ENCODE data around the gene GSK3B.

Gene GSK3B

GRCh38 chr3:119939077-119939476 lies 155.2 kb downstream of the GSK3B start:
- ChIA-PET CTCF (no interaction called here), POLR2A (no interaction called here)
- TF ChIP-seq, protein P1, sequence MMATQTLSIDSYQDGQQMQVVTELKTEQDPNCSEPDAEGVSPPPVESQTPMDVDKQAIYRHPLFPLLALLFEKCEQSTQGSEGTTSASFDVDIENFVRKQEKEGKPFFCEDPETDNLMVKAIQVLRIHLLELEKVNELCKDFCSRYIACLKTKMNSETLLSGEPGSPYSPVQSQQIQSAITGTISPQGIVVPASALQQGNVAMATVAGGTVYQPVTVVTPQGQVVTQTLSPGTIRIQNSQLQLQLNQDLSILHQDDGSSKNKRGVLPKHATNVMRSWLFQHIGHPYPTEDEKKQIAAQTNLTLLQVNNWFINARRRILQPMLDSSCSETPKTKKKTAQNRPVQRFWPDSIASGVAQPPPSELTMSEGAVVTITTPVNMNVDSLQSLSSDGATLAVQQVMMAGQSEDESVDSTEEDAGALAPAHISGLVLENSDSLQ (IDR thresholded peaks at IDR 0.05) = no peak
- no peak for TF ChIP-seq BHLHE40 (IDR thresholded peaks at IDR 0.05; ENCODE audit: borderline replicate concordance)
- no peak for TF ChIP-seq FOXM1 (IDR thresholded peaks at IDR 0.05; ENCODE audit: borderline replicate concordance)
- no peak for TF ChIP-seq TARDBP (IDR thresholded peaks at IDR 0.05)
- TF ChIP-seq LEF1 (IDR thresholded peaks at IDR 0.05; ENCODE audit: borderline replicate concordance) = no peak
- TF ChIP-seq ELF4 (IDR thresholded peaks at IDR 0.05) = no peak
- no peak for TF ChIP-seq HDGF (IDR thresholded peaks at IDR 0.05; ENCODE audit: borderline replicate concordance)
- no peak for TF ChIP-seq SUZ12 (IDR thresholded peaks at IDR 0.05)
- no peak for TF ChIP-seq ZNF384 (IDR thresholded peaks at IDR 0.05)
- no peak for TF ChIP-seq ARNT (IDR thresholded peaks at IDR 0.05)
- no peak for DNase-seq (ENCODE audit: extremely low spot score)

DNA sequence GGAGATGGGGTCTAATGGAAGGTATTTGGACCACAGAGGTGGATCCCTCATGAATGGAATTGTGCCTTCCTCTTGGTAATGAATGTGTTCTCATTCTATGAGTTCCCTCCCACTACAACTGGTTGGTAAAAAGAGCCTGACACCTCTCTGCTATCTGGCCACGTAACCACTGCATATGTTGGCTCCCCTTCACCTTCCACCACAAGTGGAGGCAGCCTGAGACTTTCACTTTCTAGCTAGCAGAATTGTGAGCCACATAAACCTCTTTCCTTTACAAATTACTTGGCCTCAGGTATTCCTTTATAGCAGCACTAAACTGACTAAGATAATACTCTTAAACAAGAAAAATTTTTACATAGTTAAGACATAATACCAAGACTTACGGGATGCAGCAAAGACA lies 157.0 kb downstream of the GSK3B start:
- no peak for TF ChIP-seq ELF4 (IDR thresholded peaks at IDR 0.05)
- CTCF ChIA-PET = no interaction called here
- POLR2A ChIA-PET = no interaction called here
- no peak for DNase-seq (ENCODE audit: extremely low spot score)

GRCh38 chr3:119934249-119934648 lies 160.0 kb downstream of the GSK3B start:
- TF ChIP-seq FOXK2 (IDR thresholded peaks at IDR 0.05) = no peak
- TF ChIP-seq L3MBTL2 (conservative IDR thresholded peaks at IDR 0.05) = no peak
- TF ChIP-seq SUZ12 (IDR thresholded peaks at IDR 0.05) = no peak
- TF ChIP-seq, protein P1 (IDR thresholded peaks at IDR 0.05) = no peak
- TF ChIP-seq ELF4 (IDR thresholded peaks at IDR 0.05) = no peak
- no peak for TF ChIP-seq BHLHE40 (IDR thresholded peaks at IDR 0.05; ENCODE audit: borderline replicate concordance)
- no peak for TF ChIP-seq LEF1 (IDR thresholded peaks at IDR 0.05; ENCODE audit: borderline replicate concordance)
- TF ChIP-seq ZNF384 (IDR thresholded peaks at IDR 0.05) = no peak
- no peak for TF ChIP-seq TARDBP (IDR thresholded peaks at IDR 0.05)
- no peak for TF ChIP-seq HDGF (IDR thresholded peaks at IDR 0.05; ENCODE audit: borderline replicate concordance)
- no peak for TF ChIP-seq CTBP1 (IDR thresholded peaks at IDR 0.05; ENCODE audit: borderline replicate concordance)
- no peak for TF ChIP-seq FOXA1 (IDR thresholded peaks at IDR 0.05)
- no peak for TF ChIP-seq FOXM1 (IDR thresholded peaks at IDR 0.05; ENCODE audit: borderline replicate concordance)
- TF ChIP-seq NFRKB (IDR thresholded peaks at IDR 0.05) = no peak
- TF ChIP-seq ARNT (IDR thresholded peaks at IDR 0.05) = no peak
- TF ChIP-seq SP1 (IDR thresholded peaks at IDR 0.05) = no peak
- no peak for DNase-seq (ENCODE audit: extremely low spot score)
- ChIA-PET CTCF (no interaction called here), POLR2A (no interaction called here)

GRCh38 chr3:119933207-119933606 lies 161.0 kb downstream of the GSK3B start:
- TF ChIP-seq HDGF (IDR thresholded peaks at IDR 0.05; ENCODE audit: borderline replicate concordance) (no peak), L3MBTL2 (conservative IDR thresholded peaks at IDR 0.05) (no peak), CTBP1 (IDR thresholded peaks at IDR 0.05; ENCODE audit: borderline replicate concordance) (no peak), ARNT (IDR thresholded peaks at IDR 0.05) (no peak), FOXM1 (IDR thresholded peaks at IDR 0.05; ENCODE audit: borderline replicate concordance) (no peak), BHLHE40 (IDR thresholded peaks at IDR 0.05; ENCODE audit: borderline replicate concordance) (no peak)
- ChIA-PET POLR2A (no interaction called here), CTCF (no interaction called here)
- no peak for DNase-seq (ENCODE audit: extremely low spot score)

- DNase-seq (ENCODE audit: extremely low spot score) = no peak
- POLR2A ChIA-PET = no interaction called here
- CTCF ChIA-PET = no interaction called here
- no peak for TF ChIP-seq L3MBTL2 (conservative IDR thresholded peaks at IDR 0.05)
- no peak for TF ChIP-seq NFRKB (IDR thresholded peaks at IDR 0.05)
- TF ChIP-seq LEF1 (IDR thresholded peaks at IDR 0.05; ENCODE audit: borderline replicate concordance) = no peak
- no peak for TF ChIP-seq CTBP1 (IDR thresholded peaks at IDR 0.05; ENCODE audit: borderline replicate concordance)
- no peak for TF ChIP-seq FOXA1 (IDR thresholded peaks at IDR 0.05)
- TF ChIP-seq TARDBP (IDR thresholded peaks at IDR 0.05) = no peak
- TF ChIP-seq HDGF (IDR thresholded peaks at IDR 0.05; ENCODE audit: borderline replicate concordance) = no peak
- TF ChIP-seq, protein P1 (IDR thresholded peaks at IDR 0.05) = no peak
- no peak for TF ChIP-seq SP1 (IDR thresholded peaks at IDR 0.05)
- no peak for TF ChIP-seq SUZ12 (IDR thresholded peaks at IDR 0.05)
- no peak for TF ChIP-seq FOXK2 (IDR thresholded peaks at IDR 0.05)
- TF ChIP-seq FOXM1 (IDR thresholded peaks at IDR 0.05; ENCODE audit: borderline replicate concordance) = no peak
Observed at GRCh38 chr3:119930286-119930685, 164.0 kb downstream of the GSK3B start.

GRCh38 chr3:119927190-119927589 lies 167.1 kb downstream of the GSK3B start:
- ChIA-PET CTCF (no interaction called here), POLR2A (no interaction called here)
- DNase-seq (ENCODE audit: extremely low spot score) = no peak
- TF ChIP-seq SUZ12 (IDR thresholded peaks at IDR 0.05) (no peak), HDGF (IDR thresholded peaks at IDR 0.05; ENCODE audit: borderline replicate concordance) (no peak)

Data from HEK293T (cell line).